ENCODE results near the gene RER1. TPM values are rescaled to one million over a fixed set of nuclear protein-coding genes. Genes with fewer than 3 reads are reported as not detected.

The RER1 gene
- total RNA-seq, 1 experiment from 2014 or later = 43.3 TPM

- in situ Hi-C loops (cut with HindIII; ENCODE audit: low sequenced_read_pairs) = no loop called here
These were observed 58.2 kb downstream of the RER1 start for GRCh38 chr1:2449636-2450454.

GRCh38 chr1:2451741-2452140 is 60.1 kb downstream of the RER1 start:
- in situ Hi-C loops (cut with HindIII; ENCODE audit: low sequenced_read_pairs) = no loop called here
- no peak for DNase-seq (ENCODE audit: low spot score)

More at GRCh38 chr1:2449636-2450454, 58.2 kb downstream of the RER1 start:
- DNase-seq (ENCODE audit: low spot score) = no peak

GRCh38 chr1:2452201-2452931 is 60.7 kb downstream of the RER1 start:
- in situ Hi-C loops (cut with HindIII; ENCODE audit: low sequenced_read_pairs) = no loop called here
- no peak for DNase-seq (ENCODE audit: low spot score)

GRCh38 chr1:2452932-2453315 is 61.3 kb downstream of the RER1 start:
- no peak for DNase-seq (ENCODE audit: low spot score)
- in situ Hi-C loops (cut with HindIII; ENCODE audit: low sequenced_read_pairs) = no loop called here

- DNase-seq (ENCODE audit: low spot score) = no peak
- in situ Hi-C loops (cut with HindIII; ENCODE audit: low sequenced_read_pairs) = no loop called here
These were observed 62.6 kb downstream of the RER1 start for GRCh38 chr1:2454227-2454626.

Other genes with a start within 250 kb of the RER1 start
- 79.9 and 105 TPM in 2 replicates for gene FAAP20, start 197.1 kb upstream of the RER1 start, total RNA-seq (2014; rRNA removed; shearing (Covaris generic))
- 5.8 and 15.2 TPM in 2 replicates for gene SKI, start 163.5 kb upstream of the RER1 start, total RNA-seq (2014; rRNA removed; shearing (Covaris generic))
- gene MORN1, start 287 bp upstream of the RER1 start, total RNA-seq (2014; rRNA removed; shearing (Covaris generic)) = 8.9 and 29.1 TPM in 2 replicates
- gene PEX10, start 20.7 kb downstream of the RER1 start, total RNA-seq (2014; rRNA removed; shearing (Covaris generic)) = 84.2 and 96.0 TPM in 2 replicates
- 0.06 and 0.20 TPM in 2 replicates for gene PLCH2, start 84.4 kb downstream of the RER1 start, total RNA-seq (2014; rRNA removed; shearing (Covaris generic))
- gene PANK4, start 134.8 kb downstream of the RER1 start, total RNA-seq (2014; rRNA removed; shearing (Covaris generic)) = 32.9 and 45.4 TPM in 2 replicates
- not detected in 2 replicates for gene HES5, start 138.4 kb downstream of the RER1 start, total RNA-seq (2014; rRNA removed; shearing (Covaris generic))
- 7.4 and 9.0 TPM in 2 replicates for gene TNFRSF14, start 164.5 kb downstream of the RER1 start, total RNA-seq (2014; rRNA removed; shearing (Covaris generic))
- 26.9 and 31.7 TPM in 2 replicates for gene PRXL2B, start 194.9 kb downstream of the RER1 start, total RNA-seq (2014; rRNA removed; shearing (Covaris generic))
- 0.47 TPM in 1 of 2 replicates, not detected in the other for gene MMEL1, start 241.2 kb downstream of the RER1 start, total RNA-seq (2014; rRNA removed; shearing (Covaris generic))